Measurements from ENCODE around the gene ZNF740.

DNA sequence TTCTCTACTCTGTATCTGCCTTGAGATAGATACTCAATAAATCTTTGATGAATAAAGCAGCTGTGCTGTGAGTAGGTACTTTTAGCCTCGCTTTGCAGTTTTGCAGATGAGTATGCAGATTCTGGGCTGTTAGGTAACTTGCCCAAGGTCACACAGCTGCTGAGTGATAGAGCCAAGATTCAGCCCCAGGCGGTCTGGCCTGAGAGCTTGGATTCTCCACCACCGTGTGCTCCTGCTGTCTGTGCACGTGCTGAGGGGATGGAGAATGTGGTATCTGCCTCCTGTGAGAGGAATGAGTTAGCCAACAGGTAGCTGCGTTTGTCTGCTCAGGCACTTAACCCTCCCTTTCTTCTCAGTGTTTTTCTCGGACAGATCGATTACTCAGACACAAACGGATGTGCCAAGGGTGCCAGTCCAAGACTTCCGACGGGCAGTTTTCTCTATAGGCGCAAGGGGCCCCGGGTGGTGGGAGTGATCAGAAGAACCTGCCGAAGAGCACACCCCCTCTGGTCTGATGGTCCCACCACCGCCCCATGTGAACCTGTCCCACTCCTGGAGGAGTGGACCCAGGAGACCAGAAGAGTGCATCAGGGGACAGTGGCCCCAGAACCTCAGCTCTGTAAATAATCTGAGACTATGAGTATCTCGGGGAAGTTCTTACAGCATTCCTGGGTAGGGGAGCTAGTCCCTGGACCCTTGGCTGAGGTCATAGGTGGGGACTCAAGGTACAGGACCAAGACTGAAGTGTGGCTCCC is 6.8 kb downstream of the ZNF740 start:
- TF ChIP-seq SP1 (IDR thresholded peaks at IDR 0.05; ENCODE audit: low read depth) (no peak), POLR2AphosphoS5 (IDR thresholded peaks at IDR 0.05; ENCODE audit: low read depth, low read length) (no peak), EZH2 (IDR thresholded peaks at IDR 0.05) (no peak), YY1 (IDR thresholded peaks at IDR 0.05; ENCODE audit: extremely low read depth, insufficient replicate concordance, low read depth, low read length) (no peak), ZNF274 (IDR thresholded peaks at IDR 0.05; ENCODE audit: low read depth, low read length) (no peak), POLR2A (IDR thresholded peaks at IDR 0.05; ENCODE audit: borderline replicate concordance, extremely low read depth, insufficient read depth, insufficient read length) (no peak), EZH2phosphoT487 (IDR thresholded peaks at IDR 0.05; ENCODE audit: borderline replicate concordance) (no peak), RAD21 (IDR thresholded peaks at IDR 0.05; ENCODE audit: low read depth) (no peak)
- TF ChIP-seq, protein P1, sequence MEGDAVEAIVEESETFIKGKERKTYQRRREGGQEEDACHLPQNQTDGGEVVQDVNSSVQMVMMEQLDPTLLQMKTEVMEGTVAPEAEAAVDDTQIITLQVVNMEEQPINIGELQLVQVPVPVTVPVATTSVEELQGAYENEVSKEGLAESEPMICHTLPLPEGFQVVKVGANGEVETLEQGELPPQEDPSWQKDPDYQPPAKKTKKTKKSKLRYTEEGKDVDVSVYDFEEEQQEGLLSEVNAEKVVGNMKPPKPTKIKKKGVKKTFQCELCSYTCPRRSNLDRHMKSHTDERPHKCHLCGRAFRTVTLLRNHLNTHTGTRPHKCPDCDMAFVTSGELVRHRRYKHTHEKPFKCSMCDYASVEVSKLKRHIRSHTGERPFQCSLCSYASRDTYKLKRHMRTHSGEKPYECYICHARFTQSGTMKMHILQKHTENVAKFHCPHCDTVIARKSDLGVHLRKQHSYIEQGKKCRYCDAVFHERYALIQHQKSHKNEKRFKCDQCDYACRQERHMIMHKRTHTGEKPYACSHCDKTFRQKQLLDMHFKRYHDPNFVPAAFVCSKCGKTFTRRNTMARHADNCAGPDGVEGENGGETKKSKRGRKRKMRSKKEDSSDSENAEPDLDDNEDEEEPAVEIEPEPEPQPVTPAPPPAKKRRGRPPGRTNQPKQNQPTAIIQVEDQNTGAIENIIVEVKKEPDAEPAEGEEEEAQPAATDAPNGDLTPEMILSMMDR (IDR thresholded peaks at IDR 0.05 in 2 of 3, conservative IDR thresholded peaks at IDR 0.05 in 1 of 3; ENCODE audit: borderline replicate concordance in 1 of 3, insufficient read depth in 1 of 3, low read depth in 2 of 3, low read length in 2 of 3), result no peak
- TF ChIP-seq, protein P2, sequence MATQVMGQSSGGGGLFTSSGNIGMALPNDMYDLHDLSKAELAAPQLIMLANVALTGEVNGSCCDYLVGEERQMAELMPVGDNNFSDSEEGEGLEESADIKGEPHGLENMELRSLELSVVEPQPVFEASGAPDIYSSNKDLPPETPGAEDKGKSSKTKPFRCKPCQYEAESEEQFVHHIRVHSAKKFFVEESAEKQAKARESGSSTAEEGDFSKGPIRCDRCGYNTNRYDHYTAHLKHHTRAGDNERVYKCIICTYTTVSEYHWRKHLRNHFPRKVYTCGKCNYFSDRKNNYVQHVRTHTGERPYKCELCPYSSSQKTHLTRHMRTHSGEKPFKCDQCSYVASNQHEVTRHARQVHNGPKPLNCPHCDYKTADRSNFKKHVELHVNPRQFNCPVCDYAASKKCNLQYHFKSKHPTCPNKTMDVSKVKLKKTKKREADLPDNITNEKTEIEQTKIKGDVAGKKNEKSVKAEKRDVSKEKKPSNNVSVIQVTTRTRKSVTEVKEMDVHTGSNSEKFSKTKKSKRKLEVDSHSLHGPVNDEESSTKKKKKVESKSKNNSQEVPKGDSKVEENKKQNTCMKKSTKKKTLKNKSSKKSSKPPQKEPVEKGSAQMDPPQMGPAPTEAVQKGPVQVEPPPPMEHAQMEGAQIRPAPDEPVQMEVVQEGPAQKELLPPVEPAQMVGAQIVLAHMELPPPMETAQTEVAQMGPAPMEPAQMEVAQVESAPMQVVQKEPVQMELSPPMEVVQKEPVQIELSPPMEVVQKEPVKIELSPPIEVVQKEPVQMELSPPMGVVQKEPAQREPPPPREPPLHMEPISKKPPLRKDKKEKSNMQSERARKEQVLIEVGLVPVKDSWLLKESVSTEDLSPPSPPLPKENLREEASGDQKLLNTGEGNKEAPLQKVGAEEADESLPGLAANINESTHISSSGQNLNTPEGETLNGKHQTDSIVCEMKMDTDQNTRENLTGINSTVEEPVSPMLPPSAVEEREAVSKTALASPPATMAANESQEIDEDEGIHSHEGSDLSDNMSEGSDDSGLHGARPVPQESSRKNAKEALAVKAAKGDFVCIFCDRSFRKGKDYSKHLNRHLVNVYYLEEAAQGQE (IDR thresholded peaks at IDR 0.05; ENCODE audit: low read depth), result no peak
- TF ChIP-seq, protein P3, sequence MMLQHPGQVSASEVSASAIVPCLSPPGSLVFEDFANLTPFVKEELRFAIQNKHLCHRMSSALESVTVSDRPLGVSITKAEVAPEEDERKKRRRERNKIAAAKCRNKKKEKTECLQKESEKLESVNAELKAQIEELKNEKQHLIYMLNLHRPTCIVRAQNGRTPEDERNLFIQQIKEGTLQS (IDR thresholded peaks at IDR 0.05), result no peak
